GM13977 (cell line): Measurements from ENCODE around the gene MT1H.

Experiments
- DNase-seq: peaks from one replicate; pipeline ENCODE4 v3.0.0; 2012; ENCODE audit warnings: low spot score
- in situ Hi-C: fragments of 300-500 bp; cut with MboI; formaldehyde crosslinking; loops from one replicate; pipeline ENCODE4 v1.12.0; 2022; ENCODE audit warnings: low sequenced_read_pairs, low pct_unique_long_range_greater_than_20kb, mixed read lengths, inconsistent platforms; ENCODE audit not compliant: unreplicated experiment
- TF ChIP-seq, protein P1 (sequence below): IDR thresholded peaks from 2 replicates; pipeline ENCODE4 v1.5.1; 2012; ENCODE audit warnings: mild to moderate bottlenecking, control low read depth; ENCODE audit not compliant: insufficient read depth; ENCODE audit errors: extremely low read depth, missing control alignments

MT1H gene

DNA sequence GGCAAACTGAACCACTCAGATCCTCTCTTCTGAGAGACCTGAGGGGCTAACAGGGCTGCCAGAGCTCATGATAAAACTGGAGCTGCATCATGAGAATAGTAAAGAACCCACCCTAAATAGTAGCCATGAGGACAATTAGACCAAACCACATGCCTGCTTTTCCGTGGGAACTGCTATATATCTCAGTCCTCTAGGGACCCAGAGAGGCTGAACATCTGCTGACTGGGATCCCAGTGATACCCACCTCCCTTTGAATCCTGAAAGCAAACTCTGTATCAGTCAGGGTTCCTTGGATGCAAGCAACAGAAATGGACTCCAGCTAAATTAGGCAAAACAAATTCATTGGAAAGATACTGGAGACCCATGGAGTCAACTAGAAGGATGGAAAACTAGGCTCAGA is 19.1 kb downstream of the MT1H start:
- in situ Hi-C loops: no loop called here
- DNase-seq: no peak
- TF ChIP-seq, protein P1, sequence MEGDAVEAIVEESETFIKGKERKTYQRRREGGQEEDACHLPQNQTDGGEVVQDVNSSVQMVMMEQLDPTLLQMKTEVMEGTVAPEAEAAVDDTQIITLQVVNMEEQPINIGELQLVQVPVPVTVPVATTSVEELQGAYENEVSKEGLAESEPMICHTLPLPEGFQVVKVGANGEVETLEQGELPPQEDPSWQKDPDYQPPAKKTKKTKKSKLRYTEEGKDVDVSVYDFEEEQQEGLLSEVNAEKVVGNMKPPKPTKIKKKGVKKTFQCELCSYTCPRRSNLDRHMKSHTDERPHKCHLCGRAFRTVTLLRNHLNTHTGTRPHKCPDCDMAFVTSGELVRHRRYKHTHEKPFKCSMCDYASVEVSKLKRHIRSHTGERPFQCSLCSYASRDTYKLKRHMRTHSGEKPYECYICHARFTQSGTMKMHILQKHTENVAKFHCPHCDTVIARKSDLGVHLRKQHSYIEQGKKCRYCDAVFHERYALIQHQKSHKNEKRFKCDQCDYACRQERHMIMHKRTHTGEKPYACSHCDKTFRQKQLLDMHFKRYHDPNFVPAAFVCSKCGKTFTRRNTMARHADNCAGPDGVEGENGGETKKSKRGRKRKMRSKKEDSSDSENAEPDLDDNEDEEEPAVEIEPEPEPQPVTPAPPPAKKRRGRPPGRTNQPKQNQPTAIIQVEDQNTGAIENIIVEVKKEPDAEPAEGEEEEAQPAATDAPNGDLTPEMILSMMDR: no peak

DNA sequence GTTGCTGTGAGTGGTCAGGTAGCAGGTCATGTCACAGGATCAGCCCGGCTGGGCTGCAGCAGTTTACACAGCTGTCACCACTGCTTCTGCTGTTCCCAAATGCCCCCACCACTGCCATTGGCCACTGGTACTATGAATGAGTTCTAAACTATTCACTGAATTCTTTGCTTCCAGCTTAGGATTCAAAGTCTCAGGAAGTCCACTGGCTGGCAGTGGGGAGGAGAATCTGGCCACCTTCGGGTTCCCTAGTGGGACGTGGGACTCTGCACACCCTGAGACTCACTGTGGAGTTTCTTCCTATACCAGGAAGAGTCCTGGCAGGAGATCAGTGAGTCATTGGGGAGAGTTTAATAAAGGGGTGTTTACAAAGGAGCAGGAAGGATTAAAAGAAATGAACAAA is 19.6 kb downstream of the MT1H start:
- in situ Hi-C loops: no loop called here
- no peak for DNase-seq
- TF ChIP-seq, protein P1: no peak

DNA sequence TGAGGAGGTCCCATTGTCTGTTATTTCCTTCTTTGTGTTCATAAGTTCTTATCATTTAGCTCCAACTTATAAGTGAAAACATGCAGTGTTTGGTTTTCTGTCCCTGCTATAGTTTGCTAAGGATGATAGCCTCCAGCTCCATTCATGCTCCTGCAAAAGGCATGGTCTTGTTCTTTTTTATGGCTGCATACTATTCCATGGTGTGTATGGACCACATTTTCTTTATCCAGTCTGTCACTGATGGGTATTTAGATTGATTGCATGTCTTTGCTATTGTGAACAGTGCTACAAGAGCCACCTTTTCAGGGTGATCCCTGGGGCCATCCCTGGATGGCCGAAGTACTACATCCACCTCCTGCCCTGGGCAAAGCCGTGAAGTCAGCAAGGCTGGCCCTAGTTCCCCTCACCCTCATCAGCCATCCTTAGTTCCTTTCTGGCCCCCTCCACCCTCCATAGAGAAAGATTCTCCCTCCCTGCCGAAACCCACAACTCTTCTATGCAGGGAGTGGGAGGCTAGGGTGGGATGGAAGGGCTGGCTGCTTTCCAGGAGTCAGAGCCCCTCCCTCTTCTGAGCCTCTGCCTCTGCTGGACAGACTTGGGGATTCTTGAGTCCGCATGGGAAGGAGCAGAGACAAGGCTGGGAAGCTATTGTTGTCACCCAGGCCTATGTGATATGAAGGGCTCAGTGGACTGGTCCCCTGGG is 21.0 kb downstream of the MT1H start:
- no peak for DNase-seq
- TF ChIP-seq, protein P1: no peak
- in situ Hi-C loops: no loop called here

DNA sequence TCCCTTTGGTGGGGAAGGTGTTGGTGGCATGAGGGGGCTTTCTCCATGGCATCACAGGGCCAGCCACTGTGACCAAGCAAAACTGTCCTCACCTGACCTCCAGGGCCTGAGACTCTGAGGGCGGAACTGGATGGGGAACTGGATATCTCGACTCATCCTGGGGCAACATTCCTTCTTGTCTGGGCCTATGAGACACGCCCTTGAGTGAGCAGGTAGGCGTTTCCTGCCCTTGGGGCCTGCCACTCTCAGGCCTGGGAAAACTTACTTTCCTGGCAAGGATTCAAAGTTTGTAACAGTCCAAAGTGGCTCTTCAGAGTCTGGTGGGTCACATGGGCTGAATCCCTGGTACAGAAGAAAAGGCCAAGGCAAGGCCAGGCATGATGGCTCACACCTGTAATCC is 22.3 kb downstream of the MT1H start:
- DNase-seq: no peak
- in situ Hi-C loops: no loop called here
- TF ChIP-seq, protein P1: no peak

DNA sequence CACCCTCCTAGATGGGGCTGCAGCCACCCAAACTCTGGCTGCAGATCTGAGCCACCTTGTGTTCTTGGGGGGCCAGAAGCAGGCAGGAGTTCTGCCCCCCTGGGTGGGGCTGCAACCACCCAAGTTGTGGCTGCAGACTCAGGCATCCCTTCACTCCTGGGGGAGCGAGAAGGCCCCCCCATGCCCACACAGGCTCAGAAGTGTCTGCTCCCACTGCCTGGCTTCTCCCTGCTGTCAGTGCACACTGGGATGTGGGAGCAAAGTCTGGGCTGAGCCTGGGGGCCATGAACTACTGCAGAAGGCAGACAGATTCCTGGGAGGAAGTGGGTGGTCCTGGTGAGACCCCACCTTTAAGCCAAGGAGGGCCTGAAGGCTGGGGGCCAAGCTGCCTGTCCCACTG is 25.6 kb downstream of the MT1H start:
- DNase-seq: no peak
- in situ Hi-C loops: no loop called here
- TF ChIP-seq, protein P1: no peak

DNA sequence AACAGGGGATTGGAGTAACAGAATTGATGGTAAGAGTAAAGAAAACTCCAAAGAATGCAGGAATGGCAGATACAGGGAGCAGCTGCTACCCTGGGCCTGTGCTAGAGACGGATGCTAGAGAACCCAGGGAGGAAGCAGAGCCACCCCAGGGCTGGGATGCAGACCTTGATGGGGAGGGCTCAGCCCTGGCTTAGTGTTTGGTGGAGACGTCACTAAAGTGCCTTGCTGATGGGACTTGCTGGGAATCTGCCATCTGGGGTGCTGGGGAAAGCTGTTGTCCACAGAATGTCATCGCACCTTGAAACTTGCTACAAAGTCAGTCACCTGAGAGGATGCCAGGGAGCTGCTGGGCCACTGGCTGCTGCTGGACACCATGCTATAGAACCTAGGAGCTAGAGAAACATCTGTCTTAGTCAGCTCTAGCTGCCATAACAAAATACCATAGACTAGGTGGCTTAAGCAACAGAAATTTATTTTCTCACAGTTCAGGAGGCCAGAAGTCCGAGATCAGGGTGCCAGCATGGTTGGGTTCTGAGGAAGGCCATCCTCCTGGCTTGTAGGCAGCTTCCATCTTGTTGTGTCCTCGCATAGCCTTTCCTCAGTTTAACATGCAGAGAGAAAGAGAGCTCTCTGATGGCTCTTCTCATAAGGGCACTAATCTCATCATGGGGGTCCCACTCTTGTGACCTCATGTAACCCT is 28.0 kb downstream of the MT1H start:
- TF ChIP-seq, protein P1: no peak
- in situ Hi-C loops: no loop called here
- no peak for DNase-seq
